Measurements from ENCODE around the gene HNRNPH2.

DNA sequence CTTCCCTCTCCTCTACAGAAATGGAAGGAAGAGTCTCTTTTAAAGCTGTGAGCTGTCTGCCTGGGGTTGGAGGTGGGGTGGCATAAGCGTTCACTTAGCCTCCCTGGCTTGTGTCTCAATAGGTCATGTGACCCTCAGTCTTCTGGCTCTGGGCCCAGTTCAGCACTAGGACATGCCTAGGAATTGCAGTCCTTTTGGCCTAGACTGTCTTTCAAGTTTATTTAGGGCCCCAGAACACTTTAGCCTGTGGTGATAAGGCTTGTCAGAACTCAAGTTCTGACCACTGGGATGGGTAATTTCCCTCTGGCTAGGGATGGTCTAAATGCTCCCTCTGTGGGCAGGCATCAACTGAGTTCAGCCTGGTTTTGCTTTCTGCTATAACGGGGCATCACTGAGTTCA lies 42.9 kb downstream of the HNRNPH2 start:
- no peak for TF ChIP-seq POLR2A (IDR thresholded peaks at IDR 0.05)
- TF ChIP-seq, protein P1, sequence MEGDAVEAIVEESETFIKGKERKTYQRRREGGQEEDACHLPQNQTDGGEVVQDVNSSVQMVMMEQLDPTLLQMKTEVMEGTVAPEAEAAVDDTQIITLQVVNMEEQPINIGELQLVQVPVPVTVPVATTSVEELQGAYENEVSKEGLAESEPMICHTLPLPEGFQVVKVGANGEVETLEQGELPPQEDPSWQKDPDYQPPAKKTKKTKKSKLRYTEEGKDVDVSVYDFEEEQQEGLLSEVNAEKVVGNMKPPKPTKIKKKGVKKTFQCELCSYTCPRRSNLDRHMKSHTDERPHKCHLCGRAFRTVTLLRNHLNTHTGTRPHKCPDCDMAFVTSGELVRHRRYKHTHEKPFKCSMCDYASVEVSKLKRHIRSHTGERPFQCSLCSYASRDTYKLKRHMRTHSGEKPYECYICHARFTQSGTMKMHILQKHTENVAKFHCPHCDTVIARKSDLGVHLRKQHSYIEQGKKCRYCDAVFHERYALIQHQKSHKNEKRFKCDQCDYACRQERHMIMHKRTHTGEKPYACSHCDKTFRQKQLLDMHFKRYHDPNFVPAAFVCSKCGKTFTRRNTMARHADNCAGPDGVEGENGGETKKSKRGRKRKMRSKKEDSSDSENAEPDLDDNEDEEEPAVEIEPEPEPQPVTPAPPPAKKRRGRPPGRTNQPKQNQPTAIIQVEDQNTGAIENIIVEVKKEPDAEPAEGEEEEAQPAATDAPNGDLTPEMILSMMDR (IDR thresholded peaks at IDR 0.05) = no peak

All from heart left ventricle (tissue), 13 donors.